GM12878 (cell line): ENCODE measurements around the gene HTRA3. TPM values are rescaled to one million over a fixed set of nuclear protein-coding genes. Genes with fewer than 3 reads are reported as not detected.

Experiments
- ATAC-seq: fragments of 200-7000 bp; cut with Tn5 transposase; 3 replicates; pipeline ENCODE4 v1.9.1; 2020; ENCODE audit warnings: mild to moderate bottlenecking, moderate library complexity
- BruUV-seq: library from RNA; stranded (reverse); fragments of 400-500 nt; replicated peaks from 2 replicates; lab custom pipeline; 2021; lab: Mats Ljungman, UMichigan
- CTCF ChIA-PET: fragments of 300-600 bp; sonication (Branson Sonifier 250); formaldehyde crosslinking; extraction: SDS; loops from one replicate; lab custom pipeline; 2021; ENCODE audit warnings: inconsistent platforms; lab: Yijun Ruan, JAX
- POLR2A ChIA-PET: fragments of 350-600 bp; formaldehyde crosslinking; extraction: SDS; loops from one replicate; lab custom pipeline; 2021; ENCODE audit warnings: inconsistent platforms; lab: Charles Lee
- RAD21 ChIA-PET: fragments of 300-600 bp; sonication (Branson Sonifier 250); formaldehyde crosslinking; loops from one replicate; lab custom pipeline; 2023; ENCODE audit warnings: antibody characterized with exemption; ENCODE audit not compliant: unreplicated experiment; lab: Charles Lee
- SMC1A ChIA-PET: fragments of 300-600 bp; sonication (Branson Sonifier 250); formaldehyde crosslinking; loops from one replicate; lab custom pipeline; 2023; ENCODE audit not compliant: unreplicated experiment, uncharacterized antibody; lab: Charles Lee
- DNase-seq: peaks from one replicate; pipeline ENCODE4 v3.0.0-alpha.2; 2011; ENCODE audit warnings: low read depth, low spot score
- FAIRE-seq: peaks from 3 replicates; lab custom pipeline; 2011; peaks lifted over from hg19 to GRCh38; lab: Jason Lieb, UNC
- H2AFZ ChIP-seq: 2 replicates; pipeline ENCODE4 v1.6.0; 2011; ENCODE audit warnings: low read depth, low read length, control low read depth; ENCODE audit not compliant: control insufficient read depth
- H3K27ac ChIP-seq: 2 replicates; pipeline ENCODE4 v1.5.1; 2011; ENCODE audit warnings: control low read depth; ENCODE audit not compliant: control insufficient read depth, insufficient read depth
- H3K27me3 ChIP-seq, 2 experiments: replicated peaks in 1 of 2; 2 replicates each; pipeline versions ENCODE4 v1.6.0 to v1.6.1; 2011; ENCODE audit warnings: low read length in 1 of 2; ENCODE audit not compliant: control insufficient read depth in 2 of 2, insufficient read depth in 2 of 2
- H3K36me3 ChIP-seq, 2 experiments: 2 replicates each; pipeline ENCODE4 v1.5.1; 2011; ENCODE audit warnings: low read length in 1 of 2; ENCODE audit not compliant: control insufficient read depth in 2 of 2, insufficient read depth in 2 of 2
- H3K4me1 ChIP-seq: 2 replicates; pipeline ENCODE4 v1.6.1; 2011; ENCODE audit warnings: mild to moderate bottlenecking, low read length, moderate library complexity, mixed read lengths; ENCODE audit not compliant: control insufficient read depth, insufficient read depth
- H3K4me2 ChIP-seq: 2 replicates; pipeline ENCODE4 v1.6.0; 2011; ENCODE audit warnings: control low read depth; ENCODE audit not compliant: control insufficient read depth, insufficient read depth
- H3K4me3 ChIP-seq: fragments of 200-600 bp; sonication (generic); 2 replicates; pipeline ENCODE4 v1.5.1; 2016
- H3K79me2 ChIP-seq: 2 replicates; pipeline ENCODE4 v1.6.0; 2011; ENCODE audit warnings: low read length; ENCODE audit not compliant: control insufficient read depth, insufficient read depth
- H3K9ac ChIP-seq: 2 replicates; pipeline ENCODE4 v1.8.0; 2011; ENCODE audit warnings: low read length, control low read depth, mixed read lengths; ENCODE audit not compliant: control insufficient read depth, insufficient read depth
- H3K9me3 ChIP-seq: replicated peaks from 3 replicates; pipeline ENCODE4 v1.5.1; 2011; ENCODE audit warnings: mild to moderate bottlenecking, low read length; ENCODE audit not compliant: control insufficient read depth, insufficient read depth
- H4K20me1 ChIP-seq: 2 replicates; pipeline ENCODE4 v1.6.0; 2011; ENCODE audit not compliant: control insufficient read depth, insufficient read depth
- ATF3 ChIP-seq: IDR thresholded peaks from 2 replicates; pipeline ENCODE4 v1.6.1; 2011; ENCODE audit warnings: low read depth, mild to moderate bottlenecking, low read length, moderate library complexity, borderline replicate concordance; ENCODE audit errors: extremely low read depth
- BRCA1 ChIP-seq: IDR thresholded peaks from 2 replicates; pipeline ENCODE4 v1.6.1; 2011; ENCODE audit warnings: low read depth, low read length, improper control_type of control experiment
- KDM1A ChIP-seq: fragments of 200-600 bp; sonication (generic); IDR thresholded peaks from 2 replicates; pipeline ENCODE4 v1.6.1; 2016; ENCODE audit warnings: borderline replicate concordance
- MYC ChIP-seq: IDR thresholded peaks from 2 replicates; pipeline ENCODE4 v1.6.1; 2011; ENCODE audit warnings: mild to moderate bottlenecking, low read length, moderate library complexity, inconsistent platforms; ENCODE audit not compliant: insufficient read depth, insufficient replicate concordance, insufficient read length, severe bottlenecking
- NKRF ChIP-seq: fragments of 450-650 bp; conservative IDR thresholded peaks from 2 replicates; pipeline ENCODE4 v1.6.1; 2017; ENCODE audit warnings: mild to moderate bottlenecking, moderate library complexity
- PML ChIP-seq: IDR thresholded peaks from 2 replicates; pipeline ENCODE4 v1.6.1; 2012; ENCODE audit warnings: low read length, inconsistent platforms
- RAD21 ChIP-seq: IDR thresholded peaks from 2 replicates; pipeline ENCODE4 v1.6.1; 2011; ENCODE audit warnings: mild to moderate bottlenecking, low read depth, low read length, moderate library complexity; ENCODE audit not compliant: insufficient read depth
- RB1 ChIP-seq: fragments of 450-650 bp; formaldehyde crosslinking; IDR thresholded peaks from 2 replicates; pipeline ENCODE4 v1.6.1; 2017; ENCODE audit warnings: mild to moderate bottlenecking, borderline replicate concordance
- RCOR1 ChIP-seq: conservative IDR thresholded peaks from 2 replicates; pipeline ENCODE4 v1.6.1; 2012; ENCODE audit warnings: low read depth, low read length, improper control_type of control experiment
- RFX5 ChIP-seq: IDR thresholded peaks from 2 replicates; pipeline ENCODE4 v1.6.1; 2011; ENCODE audit warnings: low read depth, low read length, improper control_type of control experiment
- SMAD1 ChIP-seq: fragments of 450-650 bp; IDR thresholded peaks from 2 replicates; pipeline ENCODE4 v1.6.1; 2018; ENCODE audit warnings: mild to moderate bottlenecking, low read depth; ENCODE audit not compliant: partially characterized antibody
- SMC3 ChIP-seq: IDR thresholded peaks from 2 replicates; pipeline ENCODE4 v1.6.1; 2011; ENCODE audit warnings: low read length, improper control_type of control experiment, borderline replicate concordance
- STAT1 ChIP-seq: fragments of 450-650 bp; conservative IDR thresholded peaks from 2 replicates; pipeline ENCODE4 v1.6.1; 2014; ENCODE audit warnings: antibody characterized with exemption, mild to moderate bottlenecking
- ZBTB33 ChIP-seq: fragments of 450-650 bp; IDR thresholded peaks from 2 replicates; pipeline ENCODE4 v1.6.1; 2017; ENCODE audit warnings: mild to moderate bottlenecking
- ZNF207 ChIP-seq: fragments of 450-650 bp; IDR thresholded peaks from 2 replicates; pipeline ENCODE4 v1.6.1; 2014; ENCODE audit warnings: antibody characterized with exemption, mild to moderate bottlenecking, borderline replicate concordance
- ZNF24 ChIP-seq: fragments of 450-650 bp; IDR thresholded peaks from 2 replicates; pipeline ENCODE4 v1.6.1; 2017; ENCODE audit warnings: antibody characterized with exemption, mild to moderate bottlenecking
- WGBS: methylation state at CpG from one replicate; pipeline ENCODE4 v1.1.6; 2016; ENCODE audit warnings: low lambda C conversion rate; ENCODE audit not compliant: insufficient replicate concordance, insufficient coverage; ENCODE audit errors: missing lambda C conversion rate; 5-methylcytosine and 5-hydroxymethylcytosine counted together
- in situ Hi-C: fragments of 300-500 bp; cut with MboI; formaldehyde crosslinking; loops from 9 replicates; pipeline ENCODE4 v1.14.3; 2018; ENCODE audit warnings: mixed read lengths
- intact Hi-C: fragments of 100-400 bp; cut with micrococcal nuclease; formaldehyde crosslinking; loops from one replicate; pipeline ENCODE4 v1.14.2; 2022; ENCODE audit not compliant: unreplicated experiment
- polyA plus RNA-seq, 11 experiments: library from polyadenylated mRNA; depleted of rRNA in 4 of 11; unstranded in 6 of 11; stranded (reverse) in 5 of 11; fragments of >200 nt; fragmentation: Nextera tagmentation in 4 of 11; fragmentation: Illumina TruSeq in 1 of 11; extraction: Ambion mirVana in 4 of 11; extraction: Trizol in 1 of 11; gene quantifications; 1 replicate in 1 of 11; 2 replicates in 10 of 11; pipeline versions ENCODE4 v1.2.1 to v1.2.3, GENCODE V29; 2011 to 2016; ENCODE audit warnings: inconsistent platforms in 2 of 11, missing spikeins in 2 of 11, low read depth in 1 of 11
- total RNA-seq, 4 experiments: library from RNA; depleted of rRNA in 3 of 4; stranded (reverse); fragments of >200 nt in 3 of 4; fragmentation: Illumina TruSeq in 1 of 4; extraction: Trizol in 1 of 4; gene quantifications; 2 replicates each; pipeline versions ENCODE4 v1.2.1 to v1.2.3, GENCODE V29; 2013 to 2021

Gene HTRA3
- total and polyA plus RNA-seq, 10 of the 15 experiments (the other 5 are each of a cell fraction or from before 2014, with no cell fraction given), result 0.04 to 1.2 (median 0.08) TPM; not detected in 7

- ChIA-PET RAD21 (interaction anchor here (1.4 kb wide), 1 partner anchor 41 kb away, joined by 3 read pairs; the partner anchor contains the start of gene SH3TC1), CTCF (interaction anchor here (0.6 to 4.6 kb wide), 2 partner anchors 19 to 51 kb away, joined by 3 to 12 read pairs; no protein-coding TSS in a partner anchor), POLR2A (interaction anchor here (0.5 kb wide), 1 partner anchor 184 kb away, joined by 5 read pairs; no protein-coding TSS in a partner anchor), SMC1A (no interaction called here)
- no peaks in the 10 kb centered on the region for H3K9me3 ChIP-seq
- peaks cover 3% of the 10 kb centered on the region for H3K4me1 ChIP-seq
- H3K27me3 ChIP-seq, result no peaks in the 10 kb centered on the region
- H2AFZ ChIP-seq, result no peak overlapping the region
- WGBS, result 75% methylated on average over 24 of the region's 26 CpGs
- no peak overlapping the region for H3K4me3 ChIP-seq
- ATAC-seq, result no peak
- no peak overlapping the region for H3K4me2 ChIP-seq
- in situ Hi-C loops, result loop anchor here (5.0 kb wide), 1 partner anchor 162 kb away; no protein-coding TSS in a partner anchor
- no peak for FAIRE-seq
- no peaks in the 10 kb centered on the region for H3K79me2 ChIP-seq
- intact Hi-C loops, result loop anchor here (10.0 kb wide), 1 partner anchor 354 kb away; the partner anchor contains the start of gene CPZ
- no peak overlapping the region for H3K27ac ChIP-seq
- H3K9ac ChIP-seq, result no peak overlapping the region
- peaks cover 7 to 9% of the 10 kb centered on the region in 2 experiments; a peak in 3 of 4 replicates for H3K36me3 ChIP-seq
- H4K20me1 ChIP-seq, result no peaks in the 10 kb centered on the region
- BruUV-seq, result no TSS peak
- no peak for DNase-seq
- TF ChIP-seq RAD21 (no peak), STAT1 (no peak), ATF3 (no peak), PML (no peak), RFX5 (no peak), ZNF207 (no peak), ZNF24 (no peak), NKRF (no peak), MYC (no peak), BRCA1 (no peak), SMAD1 (no peak), RB1 (no peak), KDM1A (no peak), ZBTB33 (no peak), RCOR1 (no peak), SMC3 (no peak)
Observed at GRCh38 chr4:8240211-8241041, 29.1 kb upstream of the HTRA3 start.
